Activated CD8-positive, alpha-beta T cell treated with anti-CD3 and anti-CD28 coated beads for 36 hours (primary cell): ENCODE measurements around the gene PCGF2. TPM values are rescaled to one million over a fixed set of nuclear protein-coding genes. Genes with fewer than 3 reads are reported as not detected.

Experiments
- ATAC-seq: fragments of 200-7000 bp; cut with Tn5 transposase; one replicate; pipeline ENCODE4 v1.10.0; 2021; ENCODE audit warnings: mild to moderate bottlenecking, moderate library complexity
- CTCF ChIA-PET: fragments of 350-600 bp; sonication (Branson Sonifier 250); formaldehyde crosslinking; loops from one replicate; lab custom pipeline; 2021; ENCODE audit warnings: antibody characterized with exemption; lab: Charles Lee
- POLR2A ChIA-PET: fragments of 350-600 bp; sonication (Branson Sonifier 250); formaldehyde crosslinking; loops from one replicate; lab custom pipeline; 2021; ENCODE audit warnings: antibody characterized with exemption; lab: Charles Lee
- DNase-seq: peaks from one replicate; pipeline ENCODE4 v3.0.0-alpha.2; 2020
- H3K27ac Mint-ChIP-seq: one replicate; pipeline ENCODE4 v1.8.0; 2021; ENCODE audit warnings: mild to moderate bottlenecking, mixed read lengths
- H3K27me3 Mint-ChIP-seq: one replicate; pipeline ENCODE4 v1.8.0; 2021; ENCODE audit warnings: mixed read lengths
- H3K36me3 Mint-ChIP-seq: one replicate; pipeline ENCODE4 v1.8.0; 2021; ENCODE audit warnings: low read depth, mixed read lengths
- H3K4me1 Mint-ChIP-seq: one replicate; pipeline ENCODE4 v1.8.0; 2021; ENCODE audit warnings: low read depth, mixed read lengths
- H3K4me3 Mint-ChIP-seq: one replicate; pipeline ENCODE4 v1.8.0; 2021; ENCODE audit warnings: mild to moderate bottlenecking, moderate library complexity, mixed read lengths
- H3K9me3 Mint-ChIP-seq: one replicate; pipeline ENCODE4 v1.8.0; 2021; ENCODE audit warnings: mixed read lengths
- CTCF ChIP-seq: fragments of 200-600 bp; IDR thresholded peaks from one replicate; pipeline ENCODE4 v1.8.0; 2022; ENCODE audit warnings: antibody characterized with exemption, mild to moderate bottlenecking
- intact Hi-C: fragments of 100-400 bp; cut with micrococcal nuclease; formaldehyde crosslinking; loops from one replicate; pipeline ENCODE4 v1.10.0; 2022
- total RNA-seq, 2 experiments: library from RNA; stranded (reverse); gene quantifications; one replicate each; pipeline ENCODE4 v1.2.3, GENCODE V29; 2021

PCGF2 gene
- total RNA-seq, 2 experiments from 2014 or later = 0.50 to 1.2 TPM

GRCh38 chr17:38704606-38705522 is 43.3 kb downstream of the PCGF2 start, which contains the start of gene MLLT6:
Gene MLLT6, plus strand, starts transcription at chr17:38705273. Its CDS starts 360 bp downstream, at chr17:38705633.
- H3K36me3 Mint-ChIP-seq = peaks cover 41% of the 10 kb centered on the region
- H3K27me3 Mint-ChIP-seq = no peaks in the 10 kb centered on the region
- POLR2A ChIA-PET = interaction anchor here (0.6 to 18.4 kb wide), 15 partner anchors 8 to 735 kb away, joined by 3 to 390 read pairs (median 4); partner anchors contain the start of genes EPOP, PSMB3 and RPL23
- peak within 1 kb of the TSS; percentile 98 for H3K4me3 Mint-ChIP-seq
- H3K27ac Mint-ChIP-seq = peak within 1 kb of the TSS; percentile 98
- CTCF ChIA-PET = interaction anchor here (0.6 to 3.3 kb wide), 6 partner anchors 13 to 234 kb away, joined by 3 to 15 read pairs (median 4); no protein-coding TSS in a partner anchor
- ATAC-seq (no peak), DNase-seq (peak; percentile 76)
- H3K4me1 Mint-ChIP-seq = peaks cover 41% of the 10 kb centered on the region
- TF ChIP-seq CTCF = no peak
- intact Hi-C loops = no loop called here
- H3K9me3 Mint-ChIP-seq = no peaks in the 10 kb centered on the region

GRCh38 chr17:38703742-38704605 is 44.2 kb downstream of the PCGF2 start:
- intact Hi-C loops = no loop called here
- Mint-ChIP-seq H3K9me3 (no peaks in the 10 kb centered on the region), H3K36me3 (peaks cover 33% of the 10 kb centered on the region), H3K27me3 (no peaks in the 10 kb centered on the region), H3K27ac (peak overlapping the region; percentile 98), H3K4me1 (peaks cover 40% of the 10 kb centered on the region), H3K4me3 (peak overlapping the region; percentile 90)
- ATAC-seq (peak; percentile 12), DNase-seq (peak; percentile 93)
- no peak for TF ChIP-seq CTCF
- CTCF ChIA-PET = interaction anchor here (0.6 to 3.3 kb wide), 4 partner anchors 25 to 234 kb away, joined by 3 to 15 read pairs (median 4); no protein-coding TSS in a partner anchor
- POLR2A ChIA-PET = interaction anchor here (0.7 to 18.4 kb wide), 14 partner anchors 7 to 150 kb away, joined by 3 to 390 read pairs (median 7); partner anchors contain the start of genes CISD3, EPOP, PSMB3 and RPL23

- no peak for TF ChIP-seq CTCF
- POLR2A ChIA-PET = interaction anchor here (0.6 to 18.4 kb wide), 6 partner anchors 8 to 49 kb away, joined by 3 to 390 read pairs (median 16); partner anchors contain the start of genes CISD3, EPOP and PSMB3
- intact Hi-C loops = no loop called here
- ATAC-seq (no peak), DNase-seq (peak; percentile 50)
- peaks cover 29% of the 10 kb centered on the region for H3K36me3 Mint-ChIP-seq
- H3K9me3 Mint-ChIP-seq = no peaks in the 10 kb centered on the region
- H3K4me1 Mint-ChIP-seq = peaks cover 40% of the 10 kb centered on the region
- peak overlapping the region; percentile 98 for H3K27ac Mint-ChIP-seq
- H3K27me3 Mint-ChIP-seq = no peaks in the 10 kb centered on the region
- CTCF ChIA-PET = interaction anchor here (1.6 to 3.3 kb wide), 2 partner anchors 26 to 27 kb away, joined by 7 to 15 read pairs; no protein-coding TSS in a partner anchor
- H3K4me3 Mint-ChIP-seq = peak overlapping the region; percentile 90
Observed at GRCh38 chr17:38702916-38703741, 45.0 kb downstream of the PCGF2 start.
